Lower lobe of right lung (tissue), 2 donors: ENCODE measurements around the gene TBX2. TPM values are rescaled to one million over a fixed set of nuclear protein-coding genes. Genes with fewer than 3 reads are reported as not detected.
"Not testable (repeated sequence)": the region's sequence is repeated elsewhere in the genome, so short reads cannot be mapped to it uniquely, and the experiment has no call there.

Experiments used
- ATAC-seq, 2 donors: fragments of 200-7000 bp; cut with Tn5 transposase; one replicate each; pipeline ENCODE4 v1.9.1; 2020 to 2022; ENCODE audit warnings: mild to moderate bottlenecking in 2 of 2, moderate library complexity in 2 of 2
- DNase-seq: peaks from one replicate; pipeline ENCODE4 v3.0.0-alpha.2; 2020
- H3K27ac ChIP-seq: fragments of 200-600 bp; one replicate; pipeline ENCODE4 v1.8.0; 2022
- H3K27me3 ChIP-seq: fragments of 200-600 bp; one replicate; pipeline ENCODE4 v1.8.0; 2022; ENCODE audit warnings: low read depth
- H3K36me3 ChIP-seq: fragments of 200-600 bp; one replicate; pipeline ENCODE4 v1.8.0; 2022; ENCODE audit warnings: mild to moderate bottlenecking
- H3K4me1 ChIP-seq: fragments of 200-600 bp; one replicate; pipeline ENCODE4 v1.8.0; 2022
- H3K4me3 ChIP-seq: fragments of 200-600 bp; one replicate; pipeline ENCODE4 v1.8.0; 2022; ENCODE audit warnings: mild to moderate bottlenecking
- H3K9me3 ChIP-seq: fragments of 200-600 bp; one replicate; pipeline ENCODE4 v1.8.0; 2022
- CTCF ChIP-seq: fragments of 200-600 bp; IDR thresholded peaks from one replicate; pipeline ENCODE4 v1.8.0; 2022; ENCODE audit warnings: antibody characterized with exemption, mild to moderate bottlenecking
- intact Hi-C: fragments of 100-400 bp; cut with DNase I; formaldehyde crosslinking; loops from one replicate; pipeline ENCODE4 v1.11.0; 2022
- total RNA-seq: library from RNA; stranded (reverse); fragmentation: NEBNext Ultra II Directional; extraction: Animal tissue kit (Norgen Biotek cat#: 25700); gene quantifications from one replicate; pipeline ENCODE4 v1.2.1, GENCODE V29; 2021
- donor health status: DM: no; HTN: yes; CAD: no; lungs with severe emphysema.

Gene TBX2
- total RNA-seq, 1 donor from 2014 or later, result 83.3 TPM

- no peak for ATAC-seq
- intact Hi-C loops, result no loop called here
- no peak for DNase-seq
- no peaks in the 10 kb centered on the region for H3K4me1 ChIP-seq
- no peak overlapping the region for H3K27ac ChIP-seq
- TF ChIP-seq CTCF, result no peak
- H3K4me3 ChIP-seq, result no peak overlapping the region
- peaks cover 10% of the 10 kb centered on the region for H3K27me3 ChIP-seq
- H3K9me3 ChIP-seq, result no peaks in the 10 kb centered on the region
- H3K36me3 ChIP-seq, result no peaks in the 10 kb centered on the region
Observed at GRCh38 chr17:61444075-61444474, 44.4 kb downstream of the TBX2 start.

DNA sequence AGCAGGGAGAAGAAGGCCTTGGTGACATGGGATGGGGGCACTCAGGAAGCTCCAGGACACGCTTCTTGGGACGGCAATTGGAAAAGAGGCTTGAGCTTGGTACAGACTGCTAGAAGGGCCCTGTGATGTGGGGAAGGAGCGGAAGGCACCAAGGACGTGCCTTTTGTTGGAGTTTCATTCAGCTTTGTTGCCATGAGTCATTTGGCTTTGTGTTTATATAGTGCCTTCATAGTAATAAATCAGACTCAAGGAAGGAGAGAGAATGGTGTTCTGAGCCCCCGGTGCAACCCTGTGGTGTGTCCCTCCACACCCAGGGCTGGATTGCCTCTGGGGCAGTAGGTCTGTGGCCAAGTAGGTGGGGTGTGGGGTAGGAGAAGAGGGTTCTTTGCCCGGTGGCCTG lies 45.2 kb downstream of the TBX2 start:
- ATAC-seq (no peak), DNase-seq (no peak)
- no peak for TF ChIP-seq CTCF
- Histone ChIP-seq H3K4me3 (no peak overlapping the region), H3K27ac (no peak overlapping the region), H3K27me3 (peaks cover 10% of the 10 kb centered on the region), H3K4me1 (no peaks in the 10 kb centered on the region), H3K9me3 (no peaks in the 10 kb centered on the region), H3K36me3 (no peaks in the 10 kb centered on the region)
- intact Hi-C loops, result no loop called here

- Histone ChIP-seq H3K27me3 (peaks cover 30% of the 10 kb centered on the region), H3K27ac (no peak overlapping the region), H3K36me3 (no peaks in the 10 kb centered on the region), H3K4me1 (peaks cover 13% of the 10 kb centered on the region), H3K9me3 (no peaks in the 10 kb centered on the region), H3K4me3 (no peak overlapping the region)
- TF ChIP-seq CTCF, result no peak
- intact Hi-C loops, result no loop called here
- DNase-seq (no peak), ATAC-seq (no peak)
Observed at GRCh38 chr17:61447358-61447757, 47.7 kb downstream of the TBX2 start.

DNA sequence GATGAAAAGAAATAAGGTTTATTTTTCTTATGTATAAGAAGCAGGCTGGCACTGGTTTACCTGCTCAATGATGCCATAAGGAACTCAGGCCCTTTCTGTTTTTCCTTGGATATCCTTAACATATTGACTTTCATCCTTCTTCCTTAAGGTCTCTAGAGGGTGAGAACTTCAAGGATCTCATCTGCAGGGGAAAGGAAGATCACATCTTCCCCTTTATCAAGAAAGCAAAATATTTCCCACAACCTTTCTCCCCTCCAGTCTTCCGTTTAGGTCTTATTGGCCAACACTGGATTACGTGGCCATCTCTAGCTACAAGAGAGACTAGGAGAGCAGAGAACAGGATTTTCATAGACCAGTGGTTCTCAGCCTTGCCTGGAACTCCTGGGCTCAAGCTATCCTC lies 48.4 kb downstream of the TBX2 start:
- Histone ChIP-seq H3K36me3 (no peaks in the 10 kb centered on the region), H3K9me3 (no peaks in the 10 kb centered on the region), H3K4me3 (no peak overlapping the region), H3K27ac (no peak overlapping the region), H3K27me3 (peaks cover 35% of the 10 kb centered on the region), H3K4me1 (peaks cover 16% of the 10 kb centered on the region)
- no peak for TF ChIP-seq CTCF
- intact Hi-C loops, result no loop called here
- ATAC-seq, result no peak
- DNase-seq, result no peak

DNA sequence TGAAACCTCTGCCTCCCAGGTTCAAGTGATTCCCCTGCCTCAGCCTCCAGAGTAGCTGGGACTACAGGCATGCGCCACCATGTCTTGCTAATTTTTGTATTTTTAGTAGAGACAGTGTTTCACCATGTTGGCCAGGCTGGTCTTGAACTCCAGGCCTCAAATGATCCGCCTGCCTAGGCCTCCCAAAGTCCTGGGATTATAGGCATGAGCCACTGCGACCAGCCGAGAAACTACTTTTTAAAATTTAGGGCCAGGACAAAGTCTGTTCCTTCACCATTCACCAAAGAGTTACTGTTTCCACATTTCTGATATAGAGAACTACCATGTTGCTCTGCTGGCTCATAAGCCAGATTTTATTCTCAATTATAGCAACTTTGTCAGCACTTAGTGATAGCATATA lies 49.5 kb downstream of the TBX2 start:
- H3K27me3 ChIP-seq, result peaks cover 41% of the 10 kb centered on the region
- H3K27ac ChIP-seq, H3K9me3 ChIP-seq, DNase-seq, intact Hi-C loops, ATAC-seq, H3K36me3 ChIP-seq, H3K4me3 ChIP-seq: not testable (repeated sequence)
- peaks cover 19% of the 10 kb centered on the region for H3K4me1 ChIP-seq

DNA sequence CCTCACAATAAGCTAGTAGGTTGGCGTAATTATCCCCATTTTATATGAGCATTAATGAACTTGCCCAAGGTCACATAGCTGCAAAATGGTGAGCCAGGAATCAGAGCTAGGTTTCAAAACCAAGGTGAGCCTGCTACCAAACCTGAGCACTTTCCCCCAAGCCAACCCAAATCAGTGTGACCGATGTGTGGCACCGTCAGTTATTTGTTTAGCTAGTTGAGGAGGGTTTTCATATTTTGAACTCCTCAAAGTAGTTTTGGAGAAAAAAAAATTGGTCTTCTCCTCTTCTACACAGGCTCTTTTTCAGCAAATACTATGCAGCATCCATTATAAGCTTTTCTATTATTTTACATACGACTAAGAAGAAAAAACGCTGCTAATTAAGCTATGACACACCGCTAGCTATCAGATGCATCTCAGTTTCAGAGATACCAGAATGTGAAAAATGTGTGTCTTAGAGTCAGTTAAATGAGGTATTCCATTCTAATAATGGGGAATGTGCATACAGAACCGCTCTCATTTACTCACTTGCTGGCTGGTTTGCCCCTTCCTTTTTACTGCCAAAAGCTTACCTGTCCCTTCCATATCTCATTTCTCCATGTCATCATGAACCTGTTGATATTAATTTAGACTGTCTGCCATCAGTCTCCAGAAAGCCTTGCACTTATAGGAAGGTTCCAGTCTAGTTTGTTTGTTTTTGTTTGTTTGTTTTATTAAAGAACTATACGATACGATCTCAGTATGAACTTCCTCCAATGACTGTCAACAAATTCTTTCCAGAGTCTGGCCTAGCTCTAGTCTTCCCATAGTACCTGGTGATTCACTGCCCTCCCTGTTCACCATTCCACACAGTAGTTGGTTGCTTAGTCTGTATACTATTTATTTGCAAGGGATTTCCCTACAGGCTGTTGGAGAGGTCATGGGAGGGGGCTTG lies 50.3 kb downstream of the TBX2 start:
- DNase-seq (no peak), ATAC-seq (no peak)
- Histone ChIP-seq H3K4me3 (no peak overlapping the region), H3K27me3 (peaks cover 48% of the 10 kb centered on the region), H3K36me3 (no peaks in the 10 kb centered on the region), H3K9me3 (no peaks in the 10 kb centered on the region), H3K27ac (no peak overlapping the region), H3K4me1 (peaks cover 27% of the 10 kb centered on the region)
- intact Hi-C loops, result no loop called here
- no peak for TF ChIP-seq CTCF
